WTC11 (cell line): ENCODE results near the gene ARSJ.

Experiments
- IRF2 ChIP-seq: sonication (generic); formaldehyde crosslinking; IDR thresholded peaks from 2 replicates; pipeline ENCODE4 v1.8.0; 2022; ENCODE audit warnings: low read depth, missing genetic modification reagents, borderline replicate concordance
- PREB ChIP-seq: sonication (generic); formaldehyde crosslinking; IDR thresholded peaks from 2 replicates; pipeline ENCODE4 v1.8.1; 2022; ENCODE audit warnings: mild to moderate bottlenecking, missing genetic modification reagents, moderate library complexity, borderline replicate concordance
- TEAD4 ChIP-seq: sonication (generic); formaldehyde crosslinking; IDR thresholded peaks from 2 replicates; pipeline ENCODE4 v1.8.0; 2022; ENCODE audit warnings: mild to moderate bottlenecking, missing genetic modification reagents
- USF2 ChIP-seq: sonication (generic); formaldehyde crosslinking; IDR thresholded peaks from 2 replicates; pipeline ENCODE4 v1.8.1; 2023; ENCODE audit warnings: mild to moderate bottlenecking, missing genetic modification reagents, moderate library complexity
- ZNF263 ChIP-seq: sonication (generic); formaldehyde crosslinking; IDR thresholded peaks from 2 replicates; pipeline ENCODE4 v1.8.1; 2022; ENCODE audit warnings: low read depth, mild to moderate bottlenecking, moderate library complexity, missing genetic modification reagents
- TF ChIP-seq, protein P1 (sequence below): fragments of 200-600 bp; IDR thresholded peaks from 2 replicates; pipeline ENCODE4 v1.8.0; 2022; ENCODE audit warnings: antibody characterized with exemption

DNA sequence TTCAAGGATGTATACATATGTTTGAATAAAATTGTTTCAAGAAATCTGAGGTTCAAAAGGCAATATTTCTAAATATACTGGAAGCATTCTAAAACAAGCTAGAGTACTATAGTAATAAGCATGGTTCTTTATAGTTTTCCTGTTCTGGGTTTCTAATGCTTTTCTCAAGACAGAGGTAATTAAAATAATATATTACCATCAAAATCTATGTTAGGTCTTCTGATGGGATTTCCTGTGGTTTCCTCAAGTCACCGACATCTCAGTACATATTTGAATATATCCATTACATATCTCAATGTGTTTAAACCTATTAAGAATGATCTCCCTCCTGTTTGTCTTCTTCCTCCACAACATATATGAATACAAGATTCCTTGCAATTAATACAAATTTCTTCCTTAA is 25.6 kb downstream of the ARSJ start:
- TF ChIP-seq IRF2, result no peak
- no peak for TF ChIP-seq USF2
- no peak for TF ChIP-seq PREB (CRISPR knock-in tag)
- TF ChIP-seq ZNF263, result no peak
- TF ChIP-seq, protein P1, sequence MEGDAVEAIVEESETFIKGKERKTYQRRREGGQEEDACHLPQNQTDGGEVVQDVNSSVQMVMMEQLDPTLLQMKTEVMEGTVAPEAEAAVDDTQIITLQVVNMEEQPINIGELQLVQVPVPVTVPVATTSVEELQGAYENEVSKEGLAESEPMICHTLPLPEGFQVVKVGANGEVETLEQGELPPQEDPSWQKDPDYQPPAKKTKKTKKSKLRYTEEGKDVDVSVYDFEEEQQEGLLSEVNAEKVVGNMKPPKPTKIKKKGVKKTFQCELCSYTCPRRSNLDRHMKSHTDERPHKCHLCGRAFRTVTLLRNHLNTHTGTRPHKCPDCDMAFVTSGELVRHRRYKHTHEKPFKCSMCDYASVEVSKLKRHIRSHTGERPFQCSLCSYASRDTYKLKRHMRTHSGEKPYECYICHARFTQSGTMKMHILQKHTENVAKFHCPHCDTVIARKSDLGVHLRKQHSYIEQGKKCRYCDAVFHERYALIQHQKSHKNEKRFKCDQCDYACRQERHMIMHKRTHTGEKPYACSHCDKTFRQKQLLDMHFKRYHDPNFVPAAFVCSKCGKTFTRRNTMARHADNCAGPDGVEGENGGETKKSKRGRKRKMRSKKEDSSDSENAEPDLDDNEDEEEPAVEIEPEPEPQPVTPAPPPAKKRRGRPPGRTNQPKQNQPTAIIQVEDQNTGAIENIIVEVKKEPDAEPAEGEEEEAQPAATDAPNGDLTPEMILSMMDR, result no peak
- no peak for TF ChIP-seq TEAD4 (CRISPR knock-in tag)
